Endothelial cell (in vitro differentiated cells): ENCODE results near the gene SH3RF1. TPM values are rescaled to one million over a fixed set of nuclear protein-coding genes. Genes with fewer than 3 reads are reported as not detected.

Experiments used
- DNase-seq: peaks from one replicate; pipeline ENCODE4 v3.0.0; 2021; ENCODE audit warnings: low spot score
- H3K27ac Mint-ChIP-seq: one replicate; pipeline ENCODE4 v1.8.0; 2021; ENCODE audit warnings: mixed read lengths, inconsistent platforms; ENCODE audit not compliant: unreplicated experiment
- H3K27me3 Mint-ChIP-seq: one replicate; pipeline ENCODE4 v1.8.0; 2021; ENCODE audit warnings: mild to moderate bottlenecking, moderate library complexity, mixed read lengths, inconsistent platforms; ENCODE audit not compliant: unreplicated experiment
- H3K36me3 Mint-ChIP-seq: one replicate; pipeline ENCODE4 v1.8.0; 2021; ENCODE audit warnings: mild to moderate bottlenecking, low read depth, mixed read lengths, inconsistent platforms; ENCODE audit not compliant: unreplicated experiment
- H3K4me1 Mint-ChIP-seq: one replicate; pipeline ENCODE4 v1.8.0; 2021; ENCODE audit warnings: mild to moderate bottlenecking, mixed read lengths, inconsistent platforms; ENCODE audit not compliant: unreplicated experiment
- H3K4me3 Mint-ChIP-seq: one replicate; pipeline ENCODE4 v1.8.0; 2021; ENCODE audit warnings: mild to moderate bottlenecking, mixed read lengths, inconsistent platforms; ENCODE audit not compliant: unreplicated experiment
- H3K9me3 Mint-ChIP-seq: one replicate; pipeline ENCODE4 v1.8.0; 2021; ENCODE audit warnings: mixed read lengths, inconsistent platforms; ENCODE audit not compliant: unreplicated experiment
- CTCF ChIP-seq: fragments of 200-600 bp; sonication (generic); IDR thresholded peaks from one replicate; pipeline ENCODE4 v1.5.0; 2021; ENCODE audit warnings: antibody characterized with exemption; ENCODE audit not compliant: unreplicated experiment
- total RNA-seq: library from RNA; stranded (reverse); fragmentation: NEBNext Ultra II Directional; extraction: Animal tissue kit (Norgen Biotek cat#: 25700); gene quantifications from one replicate; pipeline ENCODE4 v1.2.1, GENCODE V29; 2021; ENCODE audit not compliant: unreplicated experiment

The SH3RF1 gene
- total RNA-seq, 1 donor from 2014 or later: 23.5 TPM

GRCh38 chr4:169098532-169098931 is 172.2 kb downstream of the SH3RF1 start:
- no peak for TF ChIP-seq CTCF
- Mint-ChIP-seq H3K27me3 (no peaks in the 10 kb centered on the region), H3K27ac (no peak overlapping the region), H3K4me3 (no peak overlapping the region), H3K4me1 (no peaks in the 10 kb centered on the region), H3K36me3 (peaks cover 21% of the 10 kb centered on the region), H3K9me3 (no peaks in the 10 kb centered on the region)
- no peak for DNase-seq

GRCh38 chr4:169098054-169098497 is 172.7 kb downstream of the SH3RF1 start:
- H3K4me1 Mint-ChIP-seq: no peaks in the 10 kb centered on the region

GRCh38 chr4:169096221-169096620 is 174.5 kb downstream of the SH3RF1 start:
- no peaks in the 10 kb centered on the region for H3K4me1 Mint-ChIP-seq
- DNase-seq: no peak
- no peak overlapping the region for H3K4me3 Mint-ChIP-seq
- H3K27me3 Mint-ChIP-seq: no peaks in the 10 kb centered on the region
- TF ChIP-seq CTCF: no peak
- no peaks in the 10 kb centered on the region for H3K9me3 Mint-ChIP-seq
- H3K36me3 Mint-ChIP-seq: peaks cover 39% of the 10 kb centered on the region
- H3K27ac Mint-ChIP-seq: no peak overlapping the region

More at GRCh38 chr4:169098054-169098497, 172.7 kb downstream of the SH3RF1 start:
- Mint-ChIP-seq H3K36me3 (peaks cover 26% of the 10 kb centered on the region), H3K4me3 (no peak overlapping the region), H3K27ac (no peak overlapping the region), H3K9me3 (no peaks in the 10 kb centered on the region), H3K27me3 (no peaks in the 10 kb centered on the region)
- no peak for DNase-seq
- TF ChIP-seq CTCF: no peak

GRCh38 chr4:169094656-169095231 is 176.0 kb downstream of the SH3RF1 start:
- no peak for DNase-seq
- no peak for TF ChIP-seq CTCF
- H3K4me1 Mint-ChIP-seq: no peaks in the 10 kb centered on the region
- peaks cover 45% of the 10 kb centered on the region for H3K36me3 Mint-ChIP-seq
- H3K4me3 Mint-ChIP-seq: no peak overlapping the region
- H3K27me3 Mint-ChIP-seq: no peaks in the 10 kb centered on the region
- peak overlapping the region; percentile 5 for H3K27ac Mint-ChIP-seq
- peaks cover 5% of the 10 kb centered on the region for H3K9me3 Mint-ChIP-seq

GRCh38 chr4:169092889-169093522 is 177.8 kb downstream of the SH3RF1 start:
- Mint-ChIP-seq H3K36me3 (peaks cover 36% of the 10 kb centered on the region), H3K4me3 (no peak overlapping the region), H3K27ac (no peak overlapping the region), H3K4me1 (no peaks in the 10 kb centered on the region), H3K9me3 (peaks cover 5% of the 10 kb centered on the region), H3K27me3 (no peaks in the 10 kb centered on the region)
- no peak for DNase-seq
- TF ChIP-seq CTCF: no peak
